ENCODE results near the gene SUPT5H. TPM values are rescaled to one million over a fixed set of nuclear protein-coding genes. Genes with fewer than 3 reads are reported as not detected.
"Not testable (repeated sequence)": the region's sequence is repeated elsewhere in the genome, so short reads cannot be mapped to it uniquely, and the experiment has no call there.

SUPT5H gene
- total and polyA plus RNA-seq, 2 of the 4 experiments (the other 2 are of a cell fraction) = 75.3 to 116 TPM

GRCh38 chr19:39451257-39451656 is 5.9 kb downstream of the SUPT5H start:
- Histone ChIP-seq H3K36me3 (ENCODE audit: control insufficient read depth, insufficient read depth, low read length) (peaks cover 35% of the 10 kb centered on the region), H3K79me1 (ENCODE audit: low read depth in 1 of 2, low read length in 2 of 2) (peaks cover 23 to 70% of the 10 kb centered on the region in 2 experiments), H4K20me1 (ENCODE audit: insufficient read depth, low read length) (peaks cover 61% of the 10 kb centered on the region), H3K9me1 (ENCODE audit: insufficient read depth, low read length) (peaks cover 21% of the 10 kb centered on the region)
- H3K4me2 ChIP-seq (ENCODE audit: low read depth, low read length); H2BK5ac ChIP-seq (ENCODE audit: low read depth, low read length, poor library complexity, severe bottlenecking); H4K8ac ChIP-seq (ENCODE audit: low read depth in 2 of 2, low read length in 2 of 2); H3K4ac ChIP-seq (ENCODE audit: low read depth, low read length); H3K4me1 ChIP-seq (ENCODE audit: control insufficient read depth, insufficient read depth, low read length); H2AK5ac ChIP-seq (ENCODE audit: low read depth, low read length); H3K9me3 ChIP-seq (ENCODE audit: control insufficient read depth, insufficient read depth, low read length); CTCF ChIA-PET; H2BK20ac ChIP-seq (ENCODE audit: low read depth, low read length); in situ Hi-C loops (cut with MboI; ENCODE audit: low sequenced_read_pairs); H3K23ac ChIP-seq (ENCODE audit: low read depth, low read length); H3K27me3 ChIP-seq (ENCODE audit: control insufficient read depth, insufficient read depth, low read length); ATAC-seq (ENCODE audit: low read depth); POLR2A ChIA-PET (ENCODE audit: unreplicated experiment); intact Hi-C loops (cut with micrococcal nuclease); BruUV-seq (replicated peaks); H3K56ac ChIP-seq (ENCODE audit: extremely low read depth, insufficient read depth, low read length); H4K5ac ChIP-seq (ENCODE audit: low read depth, low read length); H2AFZ ChIP-seq (replicated peaks; ENCODE audit: low read length, poor library complexity); H3K14ac ChIP-seq (replicated peaks; ENCODE audit: low read depth, low read length); H3K27ac ChIP-seq (ENCODE audit: insufficient read depth, low read length); H4K91ac ChIP-seq (ENCODE audit: insufficient read depth, low read depth, low read length); H2AK9ac ChIP-seq (replicated peaks; ENCODE audit: low read depth, low read length, poor library complexity); DNase-seq; H3K9ac ChIP-seq (ENCODE audit: low read depth, low read length); dilution Hi-C loops (cut with HindIII; ENCODE audit: low sequenced_read_pairs, unreplicated experiment); H3K18ac ChIP-seq (ENCODE audit: low read depth, low read length); H3K4me3 ChIP-seq (ENCODE audit: insufficient read depth, low read depth, low read length); H2BK15ac ChIP-seq (ENCODE audit: low read depth, low read length); H2BK120ac ChIP-seq (ENCODE audit: low read depth, low read length): not testable (repeated sequence)
- WGBS, 2 experiments (ENCODE audit: extremely low coverage in 2 of 2, insufficient read length in 1 of 2) = 100% methylated on average over 2 of the region's 8 CpGs; no CpG with 5 or more reads in 1 of the 2 experiments
